GM13976 (cell line): Measurements from ENCODE around the gene CCDC73.
"Not testable (repeated sequence)": the region's sequence is repeated elsewhere in the genome, so short reads cannot be mapped to it uniquely, and the experiment has no call there.

ENCODE experiments used
- DNase-seq: peaks from one replicate; pipeline ENCODE4 v3.0.0; 2012; ENCODE audit warnings: low spot score
- in situ Hi-C: fragments of 300-500 bp; cut with MboI; formaldehyde crosslinking; loops from one replicate; pipeline ENCODE4 v1.12.0; 2022; ENCODE audit warnings: low sequenced_read_pairs, mixed read lengths, inconsistent platforms; ENCODE audit not compliant: unreplicated experiment
- TF ChIP-seq, protein P1 (sequence below): IDR thresholded peaks from 2 replicates; pipeline ENCODE4 v1.5.1; 2012; ENCODE audit warnings: borderline replicate concordance, mild to moderate bottlenecking; ENCODE audit not compliant: insufficient read depth; ENCODE audit errors: extremely low read depth, missing control alignments, control extremely low read depth

Gene CCDC73

DNA sequence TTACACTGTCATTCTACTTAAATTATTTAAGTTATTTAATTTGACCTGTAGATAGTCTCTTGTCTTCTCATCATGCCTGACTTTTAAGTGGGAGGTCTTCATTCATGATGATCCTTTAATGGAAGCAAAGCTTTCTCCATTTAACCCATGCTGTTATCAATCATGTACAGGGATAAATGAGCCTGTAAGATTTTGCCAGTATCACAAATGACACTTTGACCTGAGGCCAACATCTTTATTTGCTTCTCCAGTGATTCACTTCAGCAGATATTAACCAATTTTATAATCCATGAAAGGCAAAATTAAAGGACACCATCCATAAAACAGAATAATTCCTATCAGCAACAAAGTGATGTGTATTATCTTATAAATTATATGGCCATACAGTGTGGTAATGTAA lies 7.7 kb downstream of the CCDC73 start:
- DNase-seq: no peak
- in situ Hi-C loops: no loop called here
- TF ChIP-seq, protein P1, sequence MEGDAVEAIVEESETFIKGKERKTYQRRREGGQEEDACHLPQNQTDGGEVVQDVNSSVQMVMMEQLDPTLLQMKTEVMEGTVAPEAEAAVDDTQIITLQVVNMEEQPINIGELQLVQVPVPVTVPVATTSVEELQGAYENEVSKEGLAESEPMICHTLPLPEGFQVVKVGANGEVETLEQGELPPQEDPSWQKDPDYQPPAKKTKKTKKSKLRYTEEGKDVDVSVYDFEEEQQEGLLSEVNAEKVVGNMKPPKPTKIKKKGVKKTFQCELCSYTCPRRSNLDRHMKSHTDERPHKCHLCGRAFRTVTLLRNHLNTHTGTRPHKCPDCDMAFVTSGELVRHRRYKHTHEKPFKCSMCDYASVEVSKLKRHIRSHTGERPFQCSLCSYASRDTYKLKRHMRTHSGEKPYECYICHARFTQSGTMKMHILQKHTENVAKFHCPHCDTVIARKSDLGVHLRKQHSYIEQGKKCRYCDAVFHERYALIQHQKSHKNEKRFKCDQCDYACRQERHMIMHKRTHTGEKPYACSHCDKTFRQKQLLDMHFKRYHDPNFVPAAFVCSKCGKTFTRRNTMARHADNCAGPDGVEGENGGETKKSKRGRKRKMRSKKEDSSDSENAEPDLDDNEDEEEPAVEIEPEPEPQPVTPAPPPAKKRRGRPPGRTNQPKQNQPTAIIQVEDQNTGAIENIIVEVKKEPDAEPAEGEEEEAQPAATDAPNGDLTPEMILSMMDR: no peak

DNA sequence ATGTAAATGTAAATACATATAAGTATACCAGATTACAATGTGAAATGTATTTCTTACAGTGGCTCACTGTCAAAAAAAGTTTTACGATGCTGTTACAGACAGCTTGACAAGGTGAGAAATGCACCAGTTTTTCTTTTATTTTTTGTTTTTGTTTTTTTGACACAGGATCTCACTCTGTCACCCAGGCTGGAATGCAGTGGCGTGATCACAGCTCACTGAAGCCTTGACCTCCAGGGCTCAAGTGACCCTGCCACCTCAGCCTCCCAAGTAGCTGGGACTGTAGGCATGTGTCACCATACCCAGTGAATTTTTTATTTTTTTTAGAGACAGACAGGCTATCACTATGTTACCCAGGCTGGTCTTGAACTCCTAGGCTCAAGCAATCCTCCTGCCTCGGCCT lies 9.2 kb downstream of the CCDC73 start:
- DNase-seq: no peak
- in situ Hi-C loops: no loop called here
- TF ChIP-seq, protein P1: no peak

DNA sequence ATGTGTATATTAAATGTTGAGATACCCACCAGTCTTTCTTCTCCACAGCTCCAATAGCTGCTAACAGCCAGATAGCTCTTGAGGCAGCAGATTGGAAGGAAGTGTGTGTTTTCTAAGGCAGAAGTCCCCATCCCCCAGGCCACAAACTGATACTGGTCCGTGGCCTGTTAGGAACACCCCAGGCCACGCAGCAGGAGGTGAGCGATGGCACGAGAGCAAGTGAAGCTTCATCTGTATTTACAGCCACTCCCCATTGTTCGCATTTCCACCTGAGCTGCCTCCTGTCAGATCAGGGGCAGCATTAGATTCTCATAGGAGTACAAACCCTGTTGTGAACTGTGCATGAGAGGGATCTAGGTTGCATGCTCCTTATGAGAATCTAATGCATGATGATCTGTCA lies 12.7 kb downstream of the CCDC73 start:
- in situ Hi-C loops: no loop called here

DNA sequence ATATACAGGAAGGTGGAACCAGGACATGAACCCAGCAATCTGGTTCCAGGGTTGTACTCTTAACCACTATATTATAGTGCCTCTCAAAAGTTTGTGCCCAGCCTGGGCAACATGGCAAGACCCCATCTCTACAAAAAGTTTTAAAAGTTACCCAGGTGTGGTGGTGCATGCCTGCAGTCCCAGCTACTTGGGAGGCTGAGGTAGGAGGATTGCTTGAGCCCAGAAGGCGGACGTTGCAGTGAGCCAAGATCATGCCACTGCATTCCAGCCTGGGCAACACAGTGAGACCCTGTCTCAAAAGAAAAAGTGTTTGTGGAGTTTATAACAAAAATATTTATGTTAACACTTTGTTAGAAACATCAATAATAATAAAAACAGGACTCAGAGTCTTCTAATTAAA lies 13.6 kb downstream of the CCDC73 start:
- in situ Hi-C loops, DNase-seq: not testable (repeated sequence)

More for the DNA sequence above, 12.7 kb downstream of the CCDC73 start:
- no peak for DNase-seq
- TF ChIP-seq, protein P1: no peak

DNA sequence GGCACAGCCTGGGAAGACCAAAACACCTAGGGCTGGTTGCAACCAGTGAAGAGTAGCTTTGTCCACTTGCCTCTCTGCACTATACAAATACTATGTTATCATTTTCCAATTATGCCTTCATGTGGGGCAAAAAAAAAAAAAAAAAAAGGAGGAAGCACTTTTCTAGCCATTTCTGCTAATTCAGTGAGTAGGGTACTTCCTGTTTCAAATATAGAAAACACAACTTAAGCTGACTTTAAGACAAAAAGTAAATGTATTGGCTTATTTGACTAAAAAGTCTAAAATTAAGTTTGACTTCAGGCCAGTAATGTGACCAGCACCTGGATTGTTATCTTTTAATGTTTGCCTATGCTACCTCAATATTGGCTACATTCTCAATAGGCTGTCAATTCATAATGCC lies 15.3 kb downstream of the CCDC73 start:
- in situ Hi-C loops: no loop called here
- no peak for DNase-seq
- TF ChIP-seq, protein P1: no peak

DNA sequence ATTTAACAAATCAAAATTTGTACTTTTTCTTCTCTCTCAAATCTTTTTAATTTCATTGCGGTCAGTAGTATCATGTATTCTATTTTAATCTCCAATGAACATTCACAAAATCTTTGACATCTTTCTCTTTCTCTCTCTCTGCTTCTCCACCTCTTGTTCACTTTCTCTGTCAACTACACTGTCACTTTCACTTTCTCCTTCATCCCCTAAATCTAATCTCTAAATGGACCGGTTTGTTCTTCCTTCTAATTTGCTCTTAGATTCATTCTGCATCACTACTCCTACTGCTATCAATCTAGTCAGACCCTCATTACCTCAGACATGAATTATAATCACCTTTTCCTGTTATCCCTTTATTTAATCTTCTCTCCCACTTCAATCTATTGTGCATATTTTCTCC lies 18.6 kb downstream of the CCDC73 start:
- TF ChIP-seq, protein P1: no peak
- DNase-seq: peak; percentile 32
- in situ Hi-C loops: no loop called here

DNA sequence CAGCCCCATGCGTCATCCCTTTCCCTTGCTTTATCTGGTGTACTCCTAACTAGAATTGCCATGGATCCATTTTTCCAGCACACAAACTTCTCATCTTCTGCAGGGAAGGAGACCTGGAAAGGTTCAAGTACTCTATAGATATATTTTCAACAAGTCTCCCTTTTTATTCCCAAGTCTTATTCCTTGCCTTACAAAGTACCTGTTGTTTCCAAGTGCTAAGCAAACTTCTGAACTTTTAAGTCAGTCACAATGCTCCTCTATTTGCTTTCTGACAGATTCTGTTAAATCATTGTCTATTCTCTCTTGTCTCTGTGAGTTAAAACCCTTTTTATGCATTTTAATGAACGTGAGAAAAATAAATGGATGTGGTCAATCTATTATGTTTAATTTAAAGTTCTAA lies 20.4 kb downstream of the CCDC73 start:
- in situ Hi-C loops: no loop called here
- no peak for DNase-seq
- TF ChIP-seq, protein P1: no peak
